ENCODE data around the gene NFIC.

DNA sequence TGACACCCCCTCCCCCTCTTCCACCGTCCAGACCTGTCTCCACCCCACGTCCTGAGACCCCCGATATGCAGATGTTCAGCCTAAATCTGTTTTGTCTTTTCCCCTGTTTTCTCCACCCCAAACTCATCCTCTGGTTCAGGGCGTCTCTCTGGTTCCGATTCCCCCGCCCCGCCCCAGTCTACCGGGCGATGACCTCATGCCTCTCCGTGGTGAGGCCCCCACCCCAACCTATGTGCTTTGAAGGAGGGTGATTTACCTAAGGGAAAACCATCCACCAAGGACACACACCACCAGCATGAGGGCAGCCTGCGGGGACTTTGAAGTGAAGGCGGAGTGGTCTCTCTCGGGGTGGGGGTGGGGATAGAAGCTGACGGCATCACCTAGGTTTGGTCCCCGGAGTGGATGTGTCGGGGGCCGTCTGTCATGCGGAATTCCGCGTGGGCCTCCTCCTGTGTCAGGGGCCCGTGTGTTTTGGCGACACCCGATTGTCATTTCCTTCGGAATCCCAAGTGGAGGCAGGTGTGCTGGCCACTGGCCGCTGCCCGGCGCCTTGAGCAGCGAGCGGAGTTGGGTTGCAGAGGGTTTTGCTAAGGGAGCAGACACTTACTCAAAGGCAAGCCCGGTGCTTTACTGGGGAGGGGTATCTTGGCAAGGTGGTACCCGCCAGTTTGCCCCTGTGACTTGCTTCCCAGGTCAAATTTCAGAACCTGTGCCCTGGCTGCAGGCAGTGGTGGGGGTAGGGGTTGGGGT, 141.2 kb downstream of the NFIC start:
- TF ChIP-seq GATA2 (IDR thresholded peaks at IDR 0.05; ENCODE audit: low read depth, low read length) (no peak), GATA3 (IDR thresholded peaks at IDR 0.05; ENCODE audit: low read depth, low read length) (no peak)

Measured in SH-SY5Y (cell line).